Chondrocyte (in vitro differentiated cells): ENCODE results near the gene INO80. TPM values are rescaled to one million over a fixed set of nuclear protein-coding genes. Genes with fewer than 3 reads are reported as not detected.

Experiments used
- DNase-seq: peaks from one replicate; pipeline ENCODE4 v3.0.0; 2021; ENCODE audit warnings: mixed read lengths, low spot score
- H3K27ac Mint-ChIP-seq: one replicate; pipeline ENCODE4 v1.8.0; 2021; ENCODE audit warnings: mild to moderate bottlenecking, moderate library complexity, mixed read lengths; ENCODE audit not compliant: unreplicated experiment
- H3K27me3 Mint-ChIP-seq: 2 replicates; pipeline ENCODE4 v1.8.0; 2021; ENCODE audit warnings: low read depth, mixed read lengths
- H3K36me3 Mint-ChIP-seq: 2 replicates; pipeline ENCODE4 v1.8.0; 2021; ENCODE audit warnings: low read depth, mixed read lengths
- H3K4me1 Mint-ChIP-seq: 2 replicates; pipeline ENCODE4 v1.8.0; 2021; ENCODE audit warnings: low read depth, mild to moderate bottlenecking, mixed read lengths
- H3K4me3 Mint-ChIP-seq: one replicate; pipeline ENCODE4 v1.8.0; 2021; ENCODE audit warnings: mild to moderate bottlenecking, moderate library complexity, mixed read lengths; ENCODE audit not compliant: unreplicated experiment
- H3K9me3 Mint-ChIP-seq: 2 replicates; pipeline ENCODE4 v1.8.0; 2021; ENCODE audit warnings: low read depth, mixed read lengths
- CTCF ChIP-seq: fragments of 200-600 bp; sonication (generic); IDR thresholded peaks from 2 replicates; pipeline ENCODE4 v1.5.0; 2021; ENCODE audit warnings: antibody characterized with exemption, mild to moderate bottlenecking, moderate library complexity
- total RNA-seq: library from RNA; stranded (reverse); gene quantifications from 3 replicates; pipeline ENCODE4 v1.2.1, GENCODE V29; 2021

The INO80 gene
- total RNA-seq, 1 donor from 2014 or later: 16.6 TPM

- no peak for TF ChIP-seq CTCF
- DNase-seq: no peak
- H3K27ac Mint-ChIP-seq: no peak overlapping the region
- no peaks in the 10 kb centered on the region for H3K9me3 Mint-ChIP-seq
- peaks cover 29% of the 10 kb centered on the region for H3K36me3 Mint-ChIP-seq
- no peak overlapping the region for H3K4me3 Mint-ChIP-seq
- no peaks in the 10 kb centered on the region for H3K27me3 Mint-ChIP-seq
- H3K4me1 Mint-ChIP-seq: peaks cover 30% of the 10 kb centered on the region
Measured at GRCh38 chr15:41047474-41047873, 68.6 kb downstream of the INO80 start.

DNA sequence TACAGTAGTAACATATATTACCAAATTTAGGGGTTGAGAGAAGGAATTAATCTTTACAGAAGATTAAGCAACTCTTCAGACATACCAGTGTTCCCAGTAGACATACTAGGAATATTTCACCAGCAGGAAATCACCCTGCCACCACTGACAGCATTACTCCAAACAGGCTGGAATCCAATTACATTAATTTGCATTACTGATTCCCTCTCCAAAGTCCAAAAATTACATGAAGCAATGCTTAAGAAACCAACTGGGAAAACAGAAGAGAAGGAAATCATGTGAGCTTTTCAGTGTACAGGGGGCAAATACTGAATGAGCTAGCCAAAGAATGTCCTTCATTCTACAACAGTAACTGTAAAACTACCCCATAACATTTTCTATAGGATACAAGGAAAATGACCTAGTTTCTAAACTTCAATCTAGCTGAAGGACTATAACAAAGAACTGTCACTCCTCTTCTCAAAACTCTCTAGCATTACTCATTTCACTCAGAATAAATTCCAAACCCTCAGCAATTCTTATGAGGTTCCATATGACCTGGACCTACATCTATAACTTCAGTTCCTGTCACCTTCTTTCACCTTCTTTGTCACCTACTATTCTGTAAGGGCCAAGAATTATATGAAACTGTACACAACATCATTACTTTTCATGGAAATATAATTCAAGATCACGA lies 72.7 kb downstream of the INO80 start:
- no peak for DNase-seq
- Mint-ChIP-seq H3K36me3 (peaks cover 18% of the 10 kb centered on the region), H3K9me3 (no peaks in the 10 kb centered on the region), H3K27ac (peak overlapping the region; percentile 64), H3K4me3 (no peak overlapping the region), H3K27me3 (no peaks in the 10 kb centered on the region), H3K4me1 (peaks cover 35% of the 10 kb centered on the region)
- TF ChIP-seq CTCF: no peak

DNA sequence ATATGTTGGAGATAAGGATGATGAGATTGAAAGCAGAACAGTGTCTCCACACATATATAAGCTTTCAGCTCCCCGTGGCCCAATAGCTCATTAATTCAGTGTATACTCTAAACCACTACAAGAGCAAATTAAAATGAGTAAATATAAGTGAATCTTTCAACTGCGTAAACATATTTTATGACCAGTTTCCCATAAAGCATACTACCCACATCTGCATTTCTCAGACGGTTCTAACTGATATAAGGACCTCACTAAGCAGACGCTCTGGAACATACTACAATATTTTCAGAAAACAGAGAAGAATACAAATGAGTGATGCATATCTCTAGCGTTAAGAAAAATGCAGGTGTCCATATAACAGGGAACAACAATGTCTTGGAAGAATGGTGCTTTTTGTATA lies 73.2 kb downstream of the INO80 start:
- Mint-ChIP-seq H3K4me1 (peaks cover 38% of the 10 kb centered on the region), H3K36me3 (peaks cover 20% of the 10 kb centered on the region), H3K27me3 (no peaks in the 10 kb centered on the region), H3K27ac (peak overlapping the region; percentile 64), H3K9me3 (no peaks in the 10 kb centered on the region), H3K4me3 (no peak overlapping the region)
- no peak for DNase-seq
- no peak for TF ChIP-seq CTCF

GRCh38 chr15:41039121-41039520 lies 77.0 kb downstream of the INO80 start:
- Mint-ChIP-seq H3K36me3 (peaks cover 17% of the 10 kb centered on the region), H3K4me3 (no peak overlapping the region), H3K4me1 (peaks cover 51% of the 10 kb centered on the region), H3K9me3 (no peaks in the 10 kb centered on the region), H3K27ac (no peak overlapping the region), H3K27me3 (no peaks in the 10 kb centered on the region)
- TF ChIP-seq CTCF: no peak
- no peak for DNase-seq

GRCh38 chr15:41032079-41032328 lies 84.1 kb downstream of the INO80 start:
- no peak overlapping the region for H3K4me3 Mint-ChIP-seq
- H3K4me1 Mint-ChIP-seq: peaks cover 42% of the 10 kb centered on the region
- H3K27me3 Mint-ChIP-seq: no peaks in the 10 kb centered on the region
- DNase-seq: no peak
- peaks cover 9% of the 10 kb centered on the region for H3K36me3 Mint-ChIP-seq
- no peaks in the 10 kb centered on the region for H3K9me3 Mint-ChIP-seq
- H3K27ac Mint-ChIP-seq: no peak overlapping the region
- no peak for TF ChIP-seq CTCF
